Natural killer cell (primary cell): ENCODE results near the gene OR2K2. TPM values are rescaled to one million over a fixed set of nuclear protein-coding genes. Genes with fewer than 3 reads are reported as not detected.
"Not testable (repeated sequence)": the region's sequence is repeated elsewhere in the genome, so short reads cannot be mapped to it uniquely, and the experiment has no call there.

Source experiments
- ATAC-seq, 3 donors: fragments of 150-1000 bp in 2 of 3; fragments of 200-7000 bp in 1 of 3; cut with Tn5 transposase; 1 replicate in 1 of 3; 2 replicates in 2 of 3; pipeline ENCODE4 v1.10.0; 2021; ENCODE audit warnings: mild to moderate bottlenecking in 2 of 3, moderate library complexity in 2 of 3
- DNase-seq, 2 donors: peaks; one replicate each; pipeline versions ENCODE4 v3.0.0 to v3.0.0-alpha.2; 2013 to 2021; ENCODE audit warnings: mixed read lengths in 1 of 2
- H3K27ac ChIP-seq: one replicate; pipeline ENCODE4 v1.5.1; 2013; ENCODE audit warnings: mild to moderate bottlenecking, low read length
- H3K27me3 ChIP-seq: one replicate; pipeline ENCODE4 v1.6.1; 2013; ENCODE audit warnings: low read length; ENCODE audit not compliant: control insufficient read depth, insufficient read depth
- H3K36me3 ChIP-seq: one replicate; pipeline ENCODE4 v1.6.1; 2013; ENCODE audit warnings: low read length; ENCODE audit not compliant: control insufficient read depth, insufficient read depth
- H3K4me1 ChIP-seq: one replicate; pipeline ENCODE4 v1.6.1; 2013; ENCODE audit warnings: low read length; ENCODE audit not compliant: control insufficient read depth, insufficient read depth
- H3K4me3 ChIP-seq: one replicate; pipeline ENCODE4 v1.5.1; 2013; ENCODE audit warnings: low read length
- H3K9me3 ChIP-seq: one replicate; pipeline ENCODE4 v1.6.1; 2013; ENCODE audit warnings: low read length; ENCODE audit not compliant: control insufficient read depth, insufficient read depth
- H3K27ac Mint-ChIP-seq, 2 donors: one replicate each; pipeline ENCODE4 v1.8.0; 2022; ENCODE audit warnings: mild to moderate bottlenecking in 2 of 2, mixed read lengths in 2 of 2, moderate library complexity in 1 of 2
- H3K27me3 Mint-ChIP-seq, 2 donors: one replicate each; pipeline ENCODE4 v1.8.0; 2022; ENCODE audit warnings: low read depth in 2 of 2, mixed read lengths in 2 of 2
- H3K36me3 Mint-ChIP-seq: one replicate; pipeline ENCODE4 v1.8.0; 2022; ENCODE audit warnings: mixed read lengths
- H3K4me1 Mint-ChIP-seq, 2 donors: one replicate each; pipeline ENCODE4 v1.8.0; 2022; ENCODE audit warnings: mixed read lengths in 2 of 2
- H3K4me3 Mint-ChIP-seq: one replicate; pipeline ENCODE4 v1.8.0; 2022; ENCODE audit warnings: mild to moderate bottlenecking, moderate library complexity, mixed read lengths
- H3K9me3 Mint-ChIP-seq, 2 donors: one replicate each; pipeline ENCODE4 v1.8.0; 2022; ENCODE audit warnings: mixed read lengths in 2 of 2
- CTCF ChIP-seq: fragments of 200-600 bp; IDR thresholded peaks from one replicate; pipeline ENCODE4 v1.8.0; 2022; ENCODE audit warnings: antibody characterized with exemption
- WGBS: methylation state at CpG from one replicate; pipeline ENCODE4 v1.1.7; 2013; ENCODE audit warnings: missing lambda C conversion rate; ENCODE audit not compliant: insufficient coverage; 5-methylcytosine and 5-hydroxymethylcytosine counted together
- intact Hi-C: fragments of 100-400 bp; cut with micrococcal nuclease; formaldehyde crosslinking; loops from one replicate; pipeline ENCODE4 v1.14.2; 2022
- total RNA-seq, 4 donors: library from RNA; stranded (reverse); fragments of 120-200 nt in 1 of 4; gene quantifications; one replicate each; pipeline versions ENCODE4 v1.2.3 to v1.2.4, GENCODE V29; 2013 to 2022

The OR2K2 gene
- total RNA-seq, 3 donors from 2014 or later (not counting 1 experiment from before 2014, with no cell fraction given) = not detected

GRCh38 chr9:111299599-111299966 lies 30.4 kb downstream of the OR2K2 start:
- ATAC-seq, H3K9me3 Mint-ChIP-seq, H3K4me3 Mint-ChIP-seq, H3K4me1 ChIP-seq, H3K27me3 ChIP-seq, H3K27ac ChIP-seq, H3K27ac Mint-ChIP-seq, DNase-seq, H3K9me3 ChIP-seq, H3K4me3 ChIP-seq, H3K36me3 Mint-ChIP-seq, H3K36me3 ChIP-seq, H3K4me1 Mint-ChIP-seq: not testable (repeated sequence)
- peaks cover 2 to 10% of the 10 kb centered on the region in 2 donors for H3K27me3 Mint-ChIP-seq
- WGBS = 75% methylated on average over 4 of the region's 4 CpGs
- intact Hi-C loops = loop anchor here (5.0 to 10.0 kb wide), 2 partner anchors 665 to 1117 kb away; no protein-coding TSS in a partner anchor
- peak; percentile 53 for TF ChIP-seq CTCF

GRCh38 chr9:111298731-111299598 lies 31.1 kb downstream of the OR2K2 start:
- H3K27me3 Mint-ChIP-seq = peaks cover 6 to 10% of the 10 kb centered on the region in 2 donors
- 71% methylated on average over 2 of the region's 6 CpGs for WGBS
- no peak overlapping the region for H3K27ac ChIP-seq
- peak; percentile 72 for TF ChIP-seq CTCF
- no peak overlapping the region for H3K4me3 Mint-ChIP-seq
- no peaks in the 10 kb centered on the region for H3K4me1 ChIP-seq
- peak in 1 of 2 donors; percentile 52 for DNase-seq
- H3K27me3 ChIP-seq = no peaks in the 10 kb centered on the region
- ATAC-seq = peak in 1 of 3 donors; percentile 56
- no peaks in the 10 kb centered on the region for H3K4me1 Mint-ChIP-seq
- no peaks in the 10 kb centered on the region for H3K36me3 ChIP-seq
- no peaks in the 10 kb centered on the region for H3K36me3 Mint-ChIP-seq
- no peak overlapping the region for H3K4me3 ChIP-seq
- H3K27ac Mint-ChIP-seq = no peak overlapping the region
- H3K9me3 ChIP-seq = no peaks in the 10 kb centered on the region
- no peaks in the 10 kb centered on the region for H3K9me3 Mint-ChIP-seq
- intact Hi-C loops = loop anchor here (5.0 to 10.0 kb wide), 2 partner anchors 664 to 1117 kb away; no protein-coding TSS in a partner anchor

GRCh38 chr9:111298111-111298510 lies 31.9 kb downstream of the OR2K2 start:
- ATAC-seq (no peak), DNase-seq (no peak)
- no peaks in the 10 kb centered on the region for H3K9me3 Mint-ChIP-seq
- no peak overlapping the region for H3K27ac Mint-ChIP-seq
- no peak overlapping the region for H3K27ac ChIP-seq
- intact Hi-C loops = loop anchor here (5.0 to 10.0 kb wide), 2 partner anchors 663 to 1116 kb away; no protein-coding TSS in a partner anchor
- no peak overlapping the region for H3K4me3 ChIP-seq
- no peaks in the 10 kb centered on the region for H3K4me1 Mint-ChIP-seq
- H3K36me3 ChIP-seq = no peaks in the 10 kb centered on the region
- no peak overlapping the region for H3K4me3 Mint-ChIP-seq
- no peaks in the 10 kb centered on the region for H3K9me3 ChIP-seq
- no peaks in the 10 kb centered on the region for H3K36me3 Mint-ChIP-seq
- peaks cover 7 to 10% of the 10 kb centered on the region in 2 donors for H3K27me3 Mint-ChIP-seq
- H3K27me3 ChIP-seq = no peaks in the 10 kb centered on the region
- 83% methylated on average over 4 of the region's 6 CpGs for WGBS
- TF ChIP-seq CTCF = no peak
- no peaks in the 10 kb centered on the region for H3K4me1 ChIP-seq
